ENCODE measurements around the gene TMTC2.

Gene TMTC2

DNA sequence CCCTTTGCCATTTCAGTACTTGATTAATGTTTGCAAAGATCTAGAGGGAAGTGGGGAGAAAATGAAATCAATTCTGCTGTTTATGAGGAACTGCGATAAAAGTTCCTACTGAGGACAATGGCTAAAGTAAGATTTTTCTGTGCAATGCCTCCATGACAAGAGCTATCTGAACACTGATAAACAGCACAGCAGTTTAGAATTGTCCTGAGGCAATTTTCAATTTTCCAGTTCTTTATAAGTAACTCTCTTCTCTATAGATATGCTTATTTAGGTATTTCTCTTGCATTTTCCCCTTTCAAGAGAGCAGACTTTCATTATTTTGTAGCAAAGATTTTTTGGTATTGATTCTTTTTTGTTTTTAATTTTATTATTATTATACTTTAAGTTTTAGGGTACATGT, 34.6 kb upstream of the TMTC2 start:
- no peak overlapping the region for H4K91ac ChIP-seq (ENCODE audit: low read depth, low read length)
- H2BK120ac ChIP-seq (ENCODE audit: insufficient read depth, low read length, poor library complexity), result no peak overlapping the region
- H2BK5ac ChIP-seq (ENCODE audit: low read depth, low read length, poor library complexity), result no peak overlapping the region
- no peaks in the 10 kb centered on the region for H3K4me1 ChIP-seq (ENCODE audit: control insufficient read depth in 1 of 2, insufficient read depth in 2 of 2, low read length in 2 of 2)
- H3K4ac ChIP-seq (ENCODE audit: low read depth, low read length), result no peak overlapping the region
- no peak overlapping the region for H4K12ac ChIP-seq (ENCODE audit: low read depth, low read length)
- no peak overlapping the region for H2AFZ ChIP-seq (ENCODE audit: insufficient read depth, low read length, poor library complexity)
- H3K18ac ChIP-seq (ENCODE audit: low read length), result no peak overlapping the region
- H3K9ac ChIP-seq (ENCODE audit: low read length), result no peak overlapping the region
- no peak overlapping the region for H3K4me3 ChIP-seq (ENCODE audit: low read depth, low read length)
- no peak overlapping the region for H4K8ac ChIP-seq (ENCODE audit: low read depth, low read length)
- no peak overlapping the region for H2BK12ac ChIP-seq (ENCODE audit: low read length)
- no peak overlapping the region for H3K14ac ChIP-seq (ENCODE audit: low read length)
- H3K9me3 ChIP-seq (ENCODE audit: insufficient read depth, low read depth, low read length), result no peaks in the 10 kb centered on the region
- H2AK5ac ChIP-seq (ENCODE audit: low read length), result no peak overlapping the region
- WGBS (ENCODE audit: extremely low coverage, insufficient coverage, insufficient read length), result no CpG with 5 or more reads among the region's 1 CpG
- H3K27me3 ChIP-seq (ENCODE audit: insufficient read depth, low read length), result no peaks in the 10 kb centered on the region
- H3K27ac ChIP-seq (ENCODE audit: low read depth, low read length), result no peak overlapping the region
- H3K23ac ChIP-seq (ENCODE audit: low read length), result no peak overlapping the region
- no peaks in the 10 kb centered on the region for H3K79me2 ChIP-seq (ENCODE audit: control insufficient read depth, insufficient read depth, low read length, poor library complexity)
- no peaks in the 10 kb centered on the region for H3K36me3 ChIP-seq (ENCODE audit: control insufficient read depth in 1 of 2, insufficient read depth in 2 of 2, low read length in 2 of 2)
- H3K79me1 ChIP-seq (ENCODE audit: low read length), result no peaks in the 10 kb centered on the region
- DNase-seq, result no peak
- H3K4me2 ChIP-seq (ENCODE audit: low read length), result no peak overlapping the region

DNA sequence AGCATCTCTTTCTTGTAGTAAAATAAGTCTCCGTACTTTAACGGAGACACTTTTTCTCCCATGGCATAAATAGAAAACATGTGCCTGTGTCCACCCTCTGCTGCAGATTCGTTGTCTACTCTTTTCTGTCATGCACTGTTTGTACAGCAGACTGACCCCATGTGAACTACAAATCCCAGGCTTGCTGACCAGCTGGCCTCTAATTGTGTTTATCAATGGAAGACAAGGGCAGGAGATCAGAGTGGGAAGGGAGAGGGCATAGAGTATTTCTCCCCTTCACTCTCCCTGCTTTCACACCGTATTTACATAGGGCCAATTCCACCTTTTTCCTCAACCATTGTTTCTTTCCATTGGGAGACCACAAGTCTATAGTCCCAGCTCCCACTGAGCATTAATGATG, 31.0 kb upstream of the TMTC2 start:
- Histone ChIP-seq H3K4me1 (ENCODE audit: control insufficient read depth in 1 of 2, insufficient read depth in 2 of 2, low read length in 2 of 2) (no peaks in the 10 kb centered on the region), H3K9me3 (ENCODE audit: insufficient read depth, low read depth, low read length) (peaks cover 3% of the 10 kb centered on the region), H4K8ac (ENCODE audit: low read depth, low read length) (no peak overlapping the region), H3K4me3 (ENCODE audit: low read depth, low read length) (no peak overlapping the region), H3K18ac (ENCODE audit: low read length) (no peak overlapping the region), H2BK120ac (ENCODE audit: insufficient read depth, low read length, poor library complexity) (no peak overlapping the region), H2AK5ac (ENCODE audit: low read length) (no peak overlapping the region), H4K12ac (ENCODE audit: low read depth, low read length) (no peak overlapping the region), H3K79me1 (ENCODE audit: low read length) (no peaks in the 10 kb centered on the region), H2AFZ (ENCODE audit: insufficient read depth, low read length, poor library complexity) (no peak overlapping the region), H4K91ac (ENCODE audit: low read depth, low read length) (no peak overlapping the region), H3K14ac (ENCODE audit: low read length) (no peak overlapping the region), H3K9ac (ENCODE audit: low read length) (no peak overlapping the region), H2BK5ac (ENCODE audit: low read depth, low read length, poor library complexity) (no peak overlapping the region), H2BK12ac (ENCODE audit: low read length) (no peak overlapping the region), H3K4me2 (ENCODE audit: low read length) (no peak overlapping the region), H3K4ac (ENCODE audit: low read depth, low read length) (no peak overlapping the region), H3K27me3 (ENCODE audit: insufficient read depth, low read length) (no peaks in the 10 kb centered on the region), H3K23ac (ENCODE audit: low read length) (no peak overlapping the region), H3K36me3 (ENCODE audit: control insufficient read depth in 1 of 2, insufficient read depth in 2 of 2, low read length in 2 of 2) (no peaks in the 10 kb centered on the region), H3K27ac (ENCODE audit: low read depth, low read length) (no peak overlapping the region), H3K79me2 (ENCODE audit: control insufficient read depth, insufficient read depth, low read length, poor library complexity) (no peaks in the 10 kb centered on the region)
- DNase-seq, result no peak
- WGBS (ENCODE audit: extremely low coverage, insufficient coverage, insufficient read length), result no CpG with 5 or more reads among the region's 4 CpGs

DNA sequence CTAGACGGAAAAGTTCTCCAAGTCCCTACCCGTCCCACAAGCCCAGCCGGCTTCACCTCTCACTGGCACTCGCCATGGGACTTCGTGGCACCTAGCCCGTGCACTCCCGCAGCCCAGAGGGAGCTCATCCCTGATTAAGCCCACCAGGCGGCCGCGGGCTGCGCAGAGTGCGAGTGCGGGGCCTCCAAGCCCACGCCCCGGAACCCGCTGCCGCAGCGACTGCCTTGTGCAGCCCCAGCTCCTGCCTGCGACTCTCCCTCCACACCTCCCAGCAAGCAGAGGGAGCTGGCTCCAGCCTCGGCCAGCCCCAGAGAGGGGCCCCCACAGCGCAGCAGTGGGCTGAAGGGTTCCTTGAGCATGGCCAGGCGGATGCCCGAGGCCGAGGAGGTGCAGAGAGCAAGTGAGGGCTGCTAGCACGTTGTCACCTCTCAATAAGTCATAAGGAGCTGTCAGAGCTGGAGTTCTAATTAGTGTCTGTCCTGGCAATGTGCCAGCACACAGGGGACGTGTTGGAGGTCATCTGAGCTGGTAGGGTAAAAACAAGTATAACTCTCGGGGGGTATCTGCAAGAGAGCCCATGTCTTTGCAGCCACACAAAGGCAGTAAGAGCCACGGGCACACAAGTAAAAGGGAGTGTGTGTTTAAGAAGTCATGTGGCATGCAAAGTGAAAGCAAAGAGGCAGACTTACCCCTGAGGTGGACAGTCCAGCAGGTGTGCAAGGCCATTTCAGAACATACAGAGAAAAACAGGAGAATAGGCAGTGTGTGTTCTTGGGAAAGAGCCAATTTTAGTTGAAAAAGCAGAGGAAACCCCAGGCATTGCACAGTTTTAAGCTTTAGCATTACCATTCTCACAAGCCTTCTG, 27.1 kb upstream of the TMTC2 start:
- no peak overlapping the region for H4K8ac ChIP-seq (ENCODE audit: low read depth, low read length)
- H3K79me1 ChIP-seq (ENCODE audit: low read length), result no peaks in the 10 kb centered on the region
- no peak overlapping the region for H3K14ac ChIP-seq (ENCODE audit: low read length)
- no peak overlapping the region for H2BK5ac ChIP-seq (ENCODE audit: low read depth, low read length, poor library complexity)
- no peak overlapping the region for H2BK12ac ChIP-seq (ENCODE audit: low read length)
- DNase-seq, result no peak
- no peak overlapping the region for H3K27ac ChIP-seq (ENCODE audit: low read depth, low read length)
- H3K9me3 ChIP-seq (ENCODE audit: insufficient read depth, low read depth, low read length), result peaks cover 3% of the 10 kb centered on the region
- no peak overlapping the region for H4K91ac ChIP-seq (ENCODE audit: low read depth, low read length)
- no peaks in the 10 kb centered on the region for H3K36me3 ChIP-seq (ENCODE audit: control insufficient read depth in 1 of 2, insufficient read depth in 2 of 2, low read length in 2 of 2)
- no peak overlapping the region for H2AFZ ChIP-seq (ENCODE audit: insufficient read depth, low read length, poor library complexity)
- no peak overlapping the region for H2AK5ac ChIP-seq (ENCODE audit: low read length)
- no peak overlapping the region for H3K4me3 ChIP-seq (ENCODE audit: low read depth, low read length)
- no peak overlapping the region for H3K4ac ChIP-seq (ENCODE audit: low read depth, low read length)
- no peak overlapping the region for H2BK120ac ChIP-seq (ENCODE audit: insufficient read depth, low read length, poor library complexity)
- no peaks in the 10 kb centered on the region for H3K79me2 ChIP-seq (ENCODE audit: control insufficient read depth, insufficient read depth, low read length, poor library complexity)
- WGBS (ENCODE audit: extremely low coverage, insufficient coverage, insufficient read length), result no CpG with 5 or more reads among the region's 28 CpGs
- no peak overlapping the region for H4K12ac ChIP-seq (ENCODE audit: low read depth, low read length)
- no peak overlapping the region for H3K9ac ChIP-seq (ENCODE audit: low read length)
- no peak overlapping the region for H3K4me2 ChIP-seq (ENCODE audit: low read length)
- H3K23ac ChIP-seq (ENCODE audit: low read length), result no peak overlapping the region
- H3K18ac ChIP-seq (ENCODE audit: low read length), result no peak overlapping the region
- no peaks in the 10 kb centered on the region for H3K4me1 ChIP-seq (ENCODE audit: control insufficient read depth in 1 of 2, insufficient read depth in 2 of 2, low read length in 2 of 2)
- no peaks in the 10 kb centered on the region for H3K27me3 ChIP-seq (ENCODE audit: insufficient read depth, low read length)

DNA sequence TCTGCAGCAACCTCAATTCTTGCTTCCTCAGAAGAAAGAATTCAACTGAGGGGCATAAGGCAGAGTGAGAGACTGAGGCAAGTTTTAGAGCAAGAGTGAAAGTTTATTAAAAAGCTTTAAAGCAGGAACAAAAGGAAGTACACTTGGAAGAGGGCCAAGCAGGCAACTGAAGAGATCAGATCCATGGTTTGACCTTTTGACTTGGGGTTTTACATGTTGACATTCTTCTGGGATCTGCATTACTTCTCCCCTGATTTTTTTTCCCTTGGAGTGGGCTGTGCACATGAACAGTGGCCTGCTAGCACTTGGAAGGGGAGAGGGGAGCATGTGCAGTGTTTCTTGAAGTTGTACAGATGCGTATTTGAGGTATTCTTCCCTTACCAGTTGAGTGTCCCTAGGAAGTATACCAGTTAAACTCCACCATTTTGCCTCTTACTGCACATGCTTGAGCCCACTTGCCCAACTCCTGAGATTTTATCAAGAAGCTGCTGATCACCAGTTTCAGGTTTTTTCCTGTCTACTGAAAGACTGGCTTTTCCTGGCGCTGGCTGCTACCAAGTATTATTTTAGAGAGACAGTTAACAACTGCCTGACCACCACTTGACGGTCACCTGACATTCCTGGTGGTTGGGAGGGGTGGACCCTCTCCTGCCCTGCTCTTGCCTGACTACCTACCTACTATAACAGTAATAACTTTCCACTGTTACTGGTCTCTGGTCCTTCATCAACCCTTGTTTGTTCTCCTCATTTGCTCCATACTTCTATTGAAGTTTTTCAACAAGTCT, 26.0 kb upstream of the TMTC2 start:
- no CpG with 5 or more reads among the region's 3 CpGs for WGBS (ENCODE audit: extremely low coverage, insufficient coverage, insufficient read length)
- Histone ChIP-seq H3K4me3 (ENCODE audit: low read depth, low read length) (no peak overlapping the region), H3K4ac (ENCODE audit: low read depth, low read length) (no peak overlapping the region), H2BK12ac (ENCODE audit: low read length) (no peak overlapping the region), H2AFZ (ENCODE audit: insufficient read depth, low read length, poor library complexity) (no peak overlapping the region), H2BK120ac (ENCODE audit: insufficient read depth, low read length, poor library complexity) (no peak overlapping the region), H3K36me3 (ENCODE audit: control insufficient read depth in 1 of 2, insufficient read depth in 2 of 2, low read length in 2 of 2) (no peaks in the 10 kb centered on the region), H3K4me1 (ENCODE audit: control insufficient read depth in 1 of 2, insufficient read depth in 2 of 2, low read length in 2 of 2) (no peaks in the 10 kb centered on the region), H3K79me1 (ENCODE audit: low read length) (no peaks in the 10 kb centered on the region), H3K9me3 (ENCODE audit: insufficient read depth, low read depth, low read length) (peaks cover 3% of the 10 kb centered on the region), H2BK5ac (ENCODE audit: low read depth, low read length, poor library complexity) (no peak overlapping the region), H3K9ac (ENCODE audit: low read length) (no peak overlapping the region), H2AK5ac (ENCODE audit: low read length) (no peak overlapping the region), H3K79me2 (ENCODE audit: control insufficient read depth, insufficient read depth, low read length, poor library complexity) (no peaks in the 10 kb centered on the region), H3K27me3 (ENCODE audit: insufficient read depth, low read length) (no peaks in the 10 kb centered on the region), H3K4me2 (ENCODE audit: low read length) (no peak overlapping the region), H3K23ac (ENCODE audit: low read length) (no peak overlapping the region), H4K8ac (ENCODE audit: low read depth, low read length) (no peak overlapping the region), H3K27ac (ENCODE audit: low read depth, low read length) (no peak overlapping the region), H4K91ac (ENCODE audit: low read depth, low read length) (no peak overlapping the region), H3K18ac (ENCODE audit: low read length) (no peak overlapping the region), H4K12ac (ENCODE audit: low read depth, low read length) (no peak overlapping the region), H3K14ac (ENCODE audit: low read length) (no peak overlapping the region)
- DNase-seq, result no peak
